GM12878 (cell line): ENCODE data around the gene PLPPR1. TPM values are rescaled to one million over a fixed set of nuclear protein-coding genes. Genes with fewer than 3 reads are reported as not detected.

Source experiments
- ATAC-seq: fragments of 200-7000 bp; cut with Tn5 transposase; 3 replicates; pipeline ENCODE4 v1.9.1; 2020; ENCODE audit warnings: mild to moderate bottlenecking, moderate library complexity
- BruUV-seq: library from RNA; stranded (reverse); fragments of 400-500 nt; replicated peaks from 2 replicates; lab custom pipeline; 2021; lab: Mats Ljungman, UMichigan
- CTCF ChIA-PET: fragments of 300-600 bp; sonication (Branson Sonifier 250); formaldehyde crosslinking; extraction: SDS; loops from one replicate; lab custom pipeline; 2021; ENCODE audit warnings: inconsistent platforms; lab: Yijun Ruan, JAX
- POLR2A ChIA-PET: fragments of 350-600 bp; formaldehyde crosslinking; extraction: SDS; loops from one replicate; lab custom pipeline; 2021; ENCODE audit warnings: inconsistent platforms; lab: Charles Lee
- RAD21 ChIA-PET: fragments of 300-600 bp; sonication (Branson Sonifier 250); formaldehyde crosslinking; loops from one replicate; lab custom pipeline; 2023; ENCODE audit warnings: antibody characterized with exemption; ENCODE audit not compliant: unreplicated experiment; lab: Charles Lee
- SMC1A ChIA-PET: fragments of 300-600 bp; sonication (Branson Sonifier 250); formaldehyde crosslinking; loops from one replicate; lab custom pipeline; 2023; ENCODE audit not compliant: unreplicated experiment, uncharacterized antibody; lab: Charles Lee
- DNase-seq: peaks from one replicate; pipeline ENCODE4 v3.0.0-alpha.2; 2011; ENCODE audit warnings: low read depth, low spot score
- FAIRE-seq: peaks from 3 replicates; lab custom pipeline; 2011; peaks lifted over from hg19 to GRCh38; lab: Jason Lieb, UNC
- H2AFZ ChIP-seq: 2 replicates; pipeline ENCODE4 v1.6.0; 2011; ENCODE audit warnings: low read depth, low read length, control low read depth; ENCODE audit not compliant: control insufficient read depth
- H3K27ac ChIP-seq: 2 replicates; pipeline ENCODE4 v1.5.1; 2011; ENCODE audit warnings: control low read depth; ENCODE audit not compliant: control insufficient read depth, insufficient read depth
- H3K27me3 ChIP-seq, 2 experiments: replicated peaks in 1 of 2; 2 replicates each; pipeline versions ENCODE4 v1.6.0 to v1.6.1; 2011; ENCODE audit warnings: low read length in 1 of 2; ENCODE audit not compliant: control insufficient read depth in 2 of 2, insufficient read depth in 2 of 2
- H3K36me3 ChIP-seq, 2 experiments: 2 replicates each; pipeline ENCODE4 v1.5.1; 2011; ENCODE audit warnings: low read length in 1 of 2; ENCODE audit not compliant: control insufficient read depth in 2 of 2, insufficient read depth in 2 of 2
- H3K4me1 ChIP-seq: 2 replicates; pipeline ENCODE4 v1.6.1; 2011; ENCODE audit warnings: mild to moderate bottlenecking, low read length, moderate library complexity, mixed read lengths; ENCODE audit not compliant: control insufficient read depth, insufficient read depth
- H3K4me2 ChIP-seq: 2 replicates; pipeline ENCODE4 v1.6.0; 2011; ENCODE audit warnings: control low read depth; ENCODE audit not compliant: control insufficient read depth, insufficient read depth
- H3K4me3 ChIP-seq: fragments of 200-600 bp; sonication (generic); 2 replicates; pipeline ENCODE4 v1.5.1; 2016
- H3K79me2 ChIP-seq: 2 replicates; pipeline ENCODE4 v1.6.0; 2011; ENCODE audit warnings: low read length; ENCODE audit not compliant: control insufficient read depth, insufficient read depth
- H3K9ac ChIP-seq: 2 replicates; pipeline ENCODE4 v1.8.0; 2011; ENCODE audit warnings: low read length, control low read depth, mixed read lengths; ENCODE audit not compliant: control insufficient read depth, insufficient read depth
- H3K9me3 ChIP-seq: replicated peaks from 3 replicates; pipeline ENCODE4 v1.5.1; 2011; ENCODE audit warnings: mild to moderate bottlenecking, low read length; ENCODE audit not compliant: control insufficient read depth, insufficient read depth
- H4K20me1 ChIP-seq: 2 replicates; pipeline ENCODE4 v1.6.0; 2011; ENCODE audit not compliant: control insufficient read depth, insufficient read depth
- ATF3 ChIP-seq: IDR thresholded peaks from 2 replicates; pipeline ENCODE4 v1.6.1; 2011; ENCODE audit warnings: low read depth, mild to moderate bottlenecking, low read length, moderate library complexity, borderline replicate concordance; ENCODE audit errors: extremely low read depth
- BRCA1 ChIP-seq: IDR thresholded peaks from 2 replicates; pipeline ENCODE4 v1.6.1; 2011; ENCODE audit warnings: low read depth, low read length, improper control_type of control experiment
- CREB1 ChIP-seq: IDR thresholded peaks from 2 replicates; pipeline ENCODE4 v1.6.1; 2012; ENCODE audit warnings: low read depth, mild to moderate bottlenecking, inconsistent platforms
- HDGF ChIP-seq: fragments of 450-650 bp; IDR thresholded peaks from 2 replicates; pipeline ENCODE4 v1.6.1; 2016; ENCODE audit warnings: antibody characterized with exemption
- IRF3 ChIP-seq: fragments of 450-650 bp; IDR thresholded peaks from 2 replicates; pipeline ENCODE4 v1.6.1; 2014; ENCODE audit warnings: mild to moderate bottlenecking
- NFXL1 ChIP-seq: fragments of 450-650 bp; IDR thresholded peaks from 2 replicates; pipeline ENCODE4 v1.6.1; 2017; ENCODE audit warnings: antibody characterized with exemption, mild to moderate bottlenecking, borderline replicate concordance
- NR2C1 ChIP-seq: fragments of 450-650 bp; IDR thresholded peaks from 2 replicates; pipeline ENCODE4 v1.6.1; 2017; ENCODE audit warnings: antibody characterized with exemption, mild to moderate bottlenecking, moderate library complexity
- POU2F2 ChIP-seq: IDR thresholded peaks from 3 replicates; pipeline ENCODE4 v1.6.1; 2011; ENCODE audit warnings: low read depth, mild to moderate bottlenecking, low read length, borderline replicate concordance
- REST ChIP-seq: IDR thresholded peaks from 2 replicates; pipeline ENCODE4 v1.6.1; 2012; ENCODE audit warnings: mild to moderate bottlenecking, low read depth, low read length
- TAF1 ChIP-seq: IDR thresholded peaks from 2 replicates; pipeline ENCODE4 v1.6.1; 2011; ENCODE audit warnings: mild to moderate bottlenecking, low read depth, low read length, borderline replicate concordance
- TBL1XR1 ChIP-seq: IDR thresholded peaks from 2 replicates; pipeline ENCODE4 v1.6.1; 2012; ENCODE audit warnings: low read depth, low read length, improper control_type of control experiment
- ZBED1 ChIP-seq: IDR thresholded peaks from 2 replicates; pipeline ENCODE4 v1.6.1; 2016; ENCODE audit warnings: borderline replicate concordance
- ZBTB4 ChIP-seq: fragments of 450-650 bp; formaldehyde crosslinking; IDR thresholded peaks from 2 replicates; pipeline ENCODE4 v1.4.0; 2022; ENCODE audit warnings: mild to moderate bottlenecking, moderate library complexity
- WGBS: methylation state at CpG from one replicate; pipeline ENCODE4 v1.1.6; 2016; ENCODE audit warnings: low lambda C conversion rate; ENCODE audit not compliant: insufficient replicate concordance, insufficient coverage; ENCODE audit errors: missing lambda C conversion rate; 5-methylcytosine and 5-hydroxymethylcytosine counted together
- in situ Hi-C: fragments of 300-500 bp; cut with MboI; formaldehyde crosslinking; loops from 9 replicates; pipeline ENCODE4 v1.14.3; 2018; ENCODE audit warnings: mixed read lengths
- intact Hi-C: fragments of 100-400 bp; cut with micrococcal nuclease; formaldehyde crosslinking; loops from one replicate; pipeline ENCODE4 v1.14.2; 2022; ENCODE audit not compliant: unreplicated experiment
- polyA plus RNA-seq, 11 experiments: library from polyadenylated mRNA; depleted of rRNA in 4 of 11; unstranded in 6 of 11; stranded (reverse) in 5 of 11; fragments of >200 nt; fragmentation: Nextera tagmentation in 4 of 11; fragmentation: Illumina TruSeq in 1 of 11; extraction: Ambion mirVana in 4 of 11; extraction: Trizol in 1 of 11; gene quantifications; 1 replicate in 1 of 11; 2 replicates in 10 of 11; pipeline versions ENCODE4 v1.2.1 to v1.2.3, GENCODE V29; 2011 to 2016; ENCODE audit warnings: inconsistent platforms in 2 of 11, missing spikeins in 2 of 11, low read depth in 1 of 11
- total RNA-seq, 4 experiments: library from RNA; depleted of rRNA in 3 of 4; stranded (reverse); fragments of >200 nt in 3 of 4; fragmentation: Illumina TruSeq in 1 of 4; extraction: Trizol in 1 of 4; gene quantifications; 2 replicates each; pipeline versions ENCODE4 v1.2.1 to v1.2.3, GENCODE V29; 2013 to 2021

PLPPR1 gene
- total and polyA plus RNA-seq, 10 of the 15 experiments (the other 5 are each of a cell fraction or from before 2014, with no cell fraction given), result 0.69 TPM; not detected in 9

GRCh38 chr9:101173907-101174306, 145.4 kb downstream of the PLPPR1 start:
- no peaks in the 10 kb centered on the region for H3K36me3 ChIP-seq
- no peak overlapping the region for H3K4me3 ChIP-seq
- ChIA-PET RAD21 (no interaction called here), POLR2A (no interaction called here), CTCF (interaction anchor here (1.0 to 1.7 kb wide), 2 partner anchors 9 to 55 kb away, joined by 4 read pairs; no protein-coding TSS in a partner anchor), SMC1A (interaction anchor here (0.9 kb wide), 1 partner anchor 17 kb away, joined by 3 read pairs; no protein-coding TSS in a partner anchor)
- no peak for DNase-seq
- no peak overlapping the region for H2AFZ ChIP-seq
- no peak for FAIRE-seq
- whole genome bisulfite sequencing, result 0% methylated on average over 1 of the region's 1 CpG
- no peaks in the 10 kb centered on the region; the same call in 2 of the 3 replicates for H3K9me3 ChIP-seq
- ATAC-seq, result no peak
- no peaks in the 10 kb centered on the region for H3K4me1 ChIP-seq
- no TSS peak for BruUV-seq
- H3K9ac ChIP-seq, result no peak overlapping the region
- TF ChIP-seq NR2C1, result no peak
- TF ChIP-seq ZBED1, result no peak
- no peak for TF ChIP-seq HDGF
- no peak for TF ChIP-seq ZBTB4 (CRISPR knock-in tag)
- TF ChIP-seq IRF3, result no peak
- TF ChIP-seq REST, result no peak
- TF ChIP-seq CREB1, result no peak
- no peak for TF ChIP-seq NFXL1
- TF ChIP-seq BRCA1, result no peak
- TF ChIP-seq POU2F2, result no peak
- no peak for TF ChIP-seq TBL1XR1
- no peak for TF ChIP-seq ATF3
- no peak for TF ChIP-seq TAF1
- H3K27me3 ChIP-seq, result no peaks in the 10 kb centered on the region
- no peak overlapping the region for H3K4me2 ChIP-seq
- H4K20me1 ChIP-seq, result no peaks in the 10 kb centered on the region
- in situ Hi-C loops, result no loop called here
- H3K79me2 ChIP-seq, result no peaks in the 10 kb centered on the region
- intact Hi-C loops, result no loop called here
- H3K27ac ChIP-seq, result no peak overlapping the region
